WERI-Rb-1 (cell line): ENCODE data around the gene KRT86.

Experiments
- DNase-seq: peaks from one replicate; pipeline ENCODE4 v3.0.0-alpha.2; 2020
- H3K27ac ChIP-seq: fragments of 250-450 bp; sonication (Bioruptor Pico); 2 replicates; pipeline ENCODE4 v1.5.1; 2020; ENCODE audit warnings: mild to moderate bottlenecking, moderate library complexity
- H3K27me3 ChIP-seq: fragments of 250-450 bp; sonication (Bioruptor Pico); 2 replicates; pipeline ENCODE4 v1.5.1; 2021; ENCODE audit warnings: mild to moderate bottlenecking, low read depth, moderate library complexity; ENCODE audit not compliant: insufficient read depth, severe bottlenecking
- H3K36me3 ChIP-seq: fragments of 250-450 bp; sonication (Bioruptor Pico); 2 replicates; pipeline ENCODE4 v1.5.1; 2020; ENCODE audit warnings: mild to moderate bottlenecking, moderate library complexity
- H3K4me3 ChIP-seq: 2 replicates; pipeline ENCODE4 v1.5.1; 2011; ENCODE audit warnings: low read depth, mild to moderate bottlenecking, control low read depth, low read length
- H3K9me3 ChIP-seq: fragments of 250-450 bp; sonication (Bioruptor Pico); 2 replicates; pipeline ENCODE4 v1.5.1; 2021; ENCODE audit warnings: mild to moderate bottlenecking, moderate library complexity; ENCODE audit not compliant: severe bottlenecking
- TF ChIP-seq, protein P1 (sequence below): IDR thresholded peaks from 2 replicates; pipeline ENCODE4 v1.5.1; 2011; ENCODE audit warnings: low read depth, mild to moderate bottlenecking, control low read depth, inconsistent platforms, low read length

Gene KRT86

DNA sequence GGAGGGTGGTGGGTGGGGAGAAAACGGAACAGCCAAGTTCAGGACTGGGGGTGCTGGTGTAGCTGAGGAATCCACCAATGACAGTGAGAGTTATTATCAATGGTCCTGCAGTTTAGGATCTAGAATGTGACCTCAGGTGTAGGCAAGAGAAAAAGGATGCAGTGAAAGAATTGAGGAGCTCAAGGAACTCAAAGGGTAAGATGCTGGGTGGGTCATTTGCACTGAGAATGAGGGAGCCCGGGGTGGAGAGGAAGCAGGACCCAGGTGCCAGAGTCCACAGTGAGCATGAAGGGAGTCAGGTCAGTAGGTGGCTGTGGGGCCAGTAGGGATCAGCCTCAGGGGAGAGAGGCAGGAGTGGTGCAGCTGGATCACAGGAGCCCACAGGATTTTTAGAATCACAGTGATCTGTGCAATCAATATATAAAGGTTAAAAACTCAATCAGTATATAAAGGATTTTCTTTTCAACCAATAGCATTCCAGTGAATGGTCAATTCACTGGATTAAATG, 44.6 kb upstream of the KRT86 start:
- no peaks in the 10 kb centered on the region for H3K9me3 ChIP-seq
- TF ChIP-seq, protein P1, sequence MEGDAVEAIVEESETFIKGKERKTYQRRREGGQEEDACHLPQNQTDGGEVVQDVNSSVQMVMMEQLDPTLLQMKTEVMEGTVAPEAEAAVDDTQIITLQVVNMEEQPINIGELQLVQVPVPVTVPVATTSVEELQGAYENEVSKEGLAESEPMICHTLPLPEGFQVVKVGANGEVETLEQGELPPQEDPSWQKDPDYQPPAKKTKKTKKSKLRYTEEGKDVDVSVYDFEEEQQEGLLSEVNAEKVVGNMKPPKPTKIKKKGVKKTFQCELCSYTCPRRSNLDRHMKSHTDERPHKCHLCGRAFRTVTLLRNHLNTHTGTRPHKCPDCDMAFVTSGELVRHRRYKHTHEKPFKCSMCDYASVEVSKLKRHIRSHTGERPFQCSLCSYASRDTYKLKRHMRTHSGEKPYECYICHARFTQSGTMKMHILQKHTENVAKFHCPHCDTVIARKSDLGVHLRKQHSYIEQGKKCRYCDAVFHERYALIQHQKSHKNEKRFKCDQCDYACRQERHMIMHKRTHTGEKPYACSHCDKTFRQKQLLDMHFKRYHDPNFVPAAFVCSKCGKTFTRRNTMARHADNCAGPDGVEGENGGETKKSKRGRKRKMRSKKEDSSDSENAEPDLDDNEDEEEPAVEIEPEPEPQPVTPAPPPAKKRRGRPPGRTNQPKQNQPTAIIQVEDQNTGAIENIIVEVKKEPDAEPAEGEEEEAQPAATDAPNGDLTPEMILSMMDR, result no peak
- H3K27ac ChIP-seq, result no peak overlapping the region
- no peaks in the 10 kb centered on the region for H3K36me3 ChIP-seq
- H3K27me3 ChIP-seq, result no peaks in the 10 kb centered on the region
- DNase-seq, result no peak
- no peak overlapping the region for H3K4me3 ChIP-seq

DNA sequence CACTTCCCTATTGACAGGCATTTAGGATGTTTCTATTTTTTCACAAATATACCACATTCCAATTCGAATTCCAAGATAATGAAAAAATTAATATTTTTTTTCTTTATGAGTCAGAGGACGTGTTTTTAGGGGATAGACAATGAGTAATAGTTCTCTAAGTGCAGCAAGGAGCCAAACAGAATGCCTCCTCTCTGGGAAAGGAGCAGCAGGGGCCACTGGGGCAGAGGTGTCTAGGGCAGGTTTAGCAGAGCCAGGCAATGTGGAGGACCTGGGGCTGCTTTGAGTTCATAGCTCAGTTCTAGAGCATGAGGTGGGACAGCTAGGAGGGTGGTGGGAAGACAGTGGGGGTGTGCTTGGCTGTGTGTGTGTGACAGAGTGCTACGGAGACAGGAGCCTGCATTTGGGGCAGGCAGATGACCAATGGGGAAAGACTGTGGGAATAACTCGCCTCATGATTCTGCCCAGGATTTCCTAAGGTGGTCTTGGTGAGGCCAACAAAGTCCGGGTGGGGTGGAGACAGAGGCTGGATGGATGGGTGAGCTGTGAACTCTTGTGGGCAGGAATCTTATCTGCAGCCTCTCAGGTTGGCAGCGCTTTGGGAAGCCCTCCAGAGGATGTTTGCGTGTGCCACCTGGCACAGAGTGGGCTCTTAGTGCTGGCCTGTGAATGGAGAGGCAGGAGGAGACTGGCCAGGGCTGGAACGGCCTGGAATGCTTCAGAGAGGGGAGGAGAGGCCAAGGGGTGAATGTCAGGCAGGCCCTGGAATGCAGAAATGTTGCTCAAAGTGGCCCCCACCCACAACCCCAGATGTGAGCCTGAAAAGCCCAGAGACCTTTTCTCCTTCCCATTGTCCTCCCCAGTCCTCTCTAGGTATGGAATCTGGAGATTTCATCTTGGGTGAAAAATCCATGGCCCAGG, 43.8 kb upstream of the KRT86 start:
- H3K9me3 ChIP-seq, result no peaks in the 10 kb centered on the region
- no peak overlapping the region for H3K4me3 ChIP-seq
- no peak for DNase-seq
- TF ChIP-seq, protein P1, result no peak
- H3K27me3 ChIP-seq, result no peaks in the 10 kb centered on the region
- H3K27ac ChIP-seq, result no peak overlapping the region
- no peaks in the 10 kb centered on the region for H3K36me3 ChIP-seq

DNA sequence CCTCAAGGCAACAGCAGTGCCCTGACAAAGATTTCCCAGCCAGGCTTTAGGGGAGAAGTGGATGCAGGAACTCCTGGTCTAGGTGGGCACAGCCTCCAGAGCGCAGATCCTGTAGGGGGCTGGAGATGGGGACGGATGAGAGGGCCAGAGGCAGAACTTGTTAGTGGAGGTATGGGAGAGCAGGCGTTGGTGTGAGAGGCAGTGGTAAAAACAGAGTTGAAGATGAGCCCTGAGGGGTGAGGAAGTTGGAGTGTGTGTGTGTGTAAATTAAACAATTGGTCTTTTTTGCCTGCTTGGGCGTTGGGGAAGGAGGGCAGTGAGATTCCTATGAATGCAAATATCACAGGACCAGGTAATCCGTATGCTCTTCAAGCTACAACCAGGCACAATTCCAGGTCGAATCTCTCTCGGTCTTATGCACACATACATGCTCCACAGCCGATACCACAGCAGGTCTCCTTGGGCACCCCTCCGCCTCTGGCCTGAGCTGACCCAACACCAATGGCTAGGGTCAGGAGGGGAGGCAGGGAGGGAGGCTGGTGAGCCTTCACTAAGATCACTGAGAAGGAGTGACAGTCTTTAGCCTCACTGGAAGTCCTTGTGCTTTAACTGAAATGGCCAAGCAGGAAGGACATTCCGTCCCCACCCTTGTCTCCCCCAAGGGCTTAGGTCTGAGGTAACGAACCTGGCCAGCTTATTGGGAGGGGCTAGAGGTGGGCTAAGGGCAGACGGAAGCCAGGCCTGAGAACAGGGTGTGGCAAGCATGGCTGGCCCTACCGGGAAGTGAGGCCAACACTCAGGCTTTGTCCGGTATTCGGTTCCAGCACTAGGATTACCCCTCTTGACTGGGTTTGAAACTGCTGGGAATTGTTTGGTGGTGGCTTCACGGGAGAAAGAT, 42.9 kb upstream of the KRT86 start:
- H3K9me3 ChIP-seq, result no peaks in the 10 kb centered on the region
- no peak overlapping the region for H3K27ac ChIP-seq
- no peak overlapping the region for H3K4me3 ChIP-seq
- H3K36me3 ChIP-seq, result no peaks in the 10 kb centered on the region
- TF ChIP-seq, protein P1, result no peak
- no peaks in the 10 kb centered on the region for H3K27me3 ChIP-seq
- no peak for DNase-seq

DNA sequence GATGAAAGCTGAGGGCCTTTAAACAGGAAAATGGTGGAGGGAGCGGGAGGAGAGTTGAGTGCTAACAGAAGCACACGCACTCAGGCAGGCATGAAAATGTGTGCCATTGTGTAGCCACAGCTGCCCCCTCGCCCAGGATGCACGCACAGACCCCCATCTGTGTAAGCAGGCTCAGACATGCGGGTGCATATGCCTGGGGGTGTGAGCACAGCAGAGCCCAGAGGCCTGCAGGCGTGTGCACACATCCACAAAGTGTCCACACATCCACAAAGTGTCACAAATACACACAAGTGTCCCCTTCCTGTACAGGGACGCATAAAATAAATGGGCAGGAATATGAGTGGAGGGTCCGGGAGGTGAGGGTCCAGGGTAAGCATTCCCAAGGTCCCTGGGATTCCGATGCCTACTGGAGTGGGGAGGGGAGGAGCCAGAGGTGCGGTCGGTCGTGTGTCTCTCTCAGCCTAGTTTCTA, 42.2 kb upstream of the KRT86 start:
- no peak overlapping the region for H3K27ac ChIP-seq
- H3K27me3 ChIP-seq, result no peaks in the 10 kb centered on the region
- DNase-seq, result no peak

DNA sequence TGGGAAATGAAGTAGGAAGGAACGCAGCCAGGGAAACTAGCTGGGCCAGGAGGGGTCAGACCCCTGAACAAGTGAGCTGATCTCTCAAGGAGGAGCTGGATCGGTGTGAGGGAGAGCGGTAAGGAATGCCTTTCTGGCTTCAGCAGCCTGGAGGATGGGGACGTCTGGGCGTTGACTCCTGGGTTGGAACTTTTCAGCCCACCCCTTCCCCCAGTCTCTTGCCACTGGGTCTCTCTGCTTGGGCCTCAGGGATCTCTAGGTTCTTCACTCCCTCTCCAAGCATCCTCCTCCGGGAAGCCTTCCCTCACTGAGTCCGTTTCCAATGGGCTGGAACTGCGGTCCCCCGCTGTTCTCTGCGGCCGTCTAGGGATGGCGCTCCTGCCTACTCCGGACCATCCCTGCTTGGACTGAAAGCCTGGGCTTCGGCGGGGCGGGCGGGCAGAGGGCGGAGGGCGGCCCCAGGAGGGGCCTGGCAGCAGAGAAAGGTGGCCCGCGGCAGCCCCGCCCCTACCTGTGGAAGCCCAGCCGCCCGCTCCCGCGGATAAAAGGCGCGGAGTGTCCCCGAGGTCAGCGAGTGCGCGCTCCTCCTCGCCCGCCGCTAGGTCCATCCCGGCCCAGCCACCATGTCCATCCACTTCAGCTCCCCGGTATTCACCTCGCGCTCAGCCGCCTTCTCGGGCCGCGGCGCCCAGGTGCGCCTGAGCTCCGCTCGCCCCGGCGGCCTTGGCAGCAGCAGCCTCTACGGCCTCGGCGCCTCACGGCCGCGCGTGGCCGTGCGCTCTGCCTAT, 41.6 kb upstream of the KRT86 start, which contains the start of gene KRT7:
Gene KRT7 (plus strand): TSS at position 570 of the 788 bp plus-strand sequence. CDS start 54 bp downstream, at position 624.
- Histone ChIP-seq H3K4me3 (no peak within 1 kb of the TSS), H3K27me3 (no peaks in the 10 kb centered on the region), H3K9me3 (no peaks in the 10 kb centered on the region), H3K36me3 (no peaks in the 10 kb centered on the region), H3K27ac (no peak within 1 kb of the TSS)
- DNase-seq, result no peak
- TF ChIP-seq, protein P1, result no peak

More for the DNA sequence above, 42.2 kb upstream of the KRT86 start:
- H3K36me3 ChIP-seq, result no peaks in the 10 kb centered on the region
- no peaks in the 10 kb centered on the region for H3K9me3 ChIP-seq
- TF ChIP-seq, protein P1, result no peak
- H3K4me3 ChIP-seq, result no peak overlapping the region
